ENCODE results near the gene PDZD4.
"Not testable (repeated sequence)": the region's sequence is repeated elsewhere in the genome, so short reads cannot be mapped to it uniquely, and the experiment has no call there.

The PDZD4 gene

GRCh38 chrX:153845195-153845594 is 14.9 kb upstream of the PDZD4 start:
- DNase-seq (ENCODE audit: low read depth in 1 of 2, low spot score in 1 of 2) = no peak

GRCh38 chrX:153844509-153845082 is 14.3 kb upstream of the PDZD4 start:
- DNase-seq (ENCODE audit: low read depth in 1 of 2, low spot score in 1 of 2) = no peak

GRCh38 chrX:153836921-153837320 is 6.6 kb upstream of the PDZD4 start:
- no peak for DNase-seq (ENCODE audit: low read depth in 1 of 2, low spot score in 1 of 2)

GRCh38 chrX:153832728-153833127 is 2.4 kb upstream of the PDZD4 start:
- DNase-seq (ENCODE audit: low read depth in 1 of 2, low spot score in 1 of 2) = no peak

- no peak for DNase-seq (ENCODE audit: low read depth in 1 of 2, low spot score in 1 of 2)
Observed at GRCh38 chrX:153831429-153832150, 1.2 kb upstream of the PDZD4 start.

- DNase-seq (ENCODE audit: low read depth in 1 of 2, low spot score in 1 of 2) = no peak
Observed at GRCh38 chrX:153830640-153831428, 490 bp upstream of the PDZD4 start.

- DNase-seq (ENCODE audit: low read depth in 1 of 2, low spot score in 1 of 2) = no peak
Observed at GRCh38 chrX:153829549-153829798, 870 bp downstream of the PDZD4 start.

GRCh38 chrX:153828723-153829548 is 1.4 kb downstream of the PDZD4 start:
- no peak for DNase-seq (ENCODE audit: low read depth in 1 of 2, low spot score in 1 of 2)

GRCh38 chrX:153828308-153828707 is 2.0 kb downstream of the PDZD4 start:
- no peak for DNase-seq (ENCODE audit: low read depth in 1 of 2, low spot score in 1 of 2)

GRCh38 chrX:153827903-153828302 is 2.4 kb downstream of the PDZD4 start:
- DNase-seq (ENCODE audit: low read depth in 1 of 2, low spot score in 1 of 2) = no peak

- no peak for DNase-seq (ENCODE audit: low read depth in 1 of 2, low spot score in 1 of 2)
Observed at GRCh38 chrX:153827016-153827415, 3.3 kb downstream of the PDZD4 start.

GRCh38 chrX:153825042-153825441 is 5.3 kb downstream of the PDZD4 start:
- DNase-seq (ENCODE audit: low read depth in 1 of 2, low spot score in 1 of 2) = no peak

GRCh38 chrX:153824348-153824747 is 6.0 kb downstream of the PDZD4 start:
- no peak for DNase-seq (ENCODE audit: low read depth in 1 of 2, low spot score in 1 of 2)

GRCh38 chrX:153821066-153821465 is 9.3 kb downstream of the PDZD4 start:
- no peak for DNase-seq (ENCODE audit: low read depth in 1 of 2, low spot score in 1 of 2)

GRCh38 chrX:153820601-153821000 is 9.7 kb downstream of the PDZD4 start:
- DNase-seq (ENCODE audit: low read depth in 1 of 2, low spot score in 1 of 2) = no peak

GRCh38 chrX:153819384-153820040 is 10.8 kb downstream of the PDZD4 start:
- no peak for DNase-seq (ENCODE audit: low read depth in 1 of 2, low spot score in 1 of 2)

- DNase-seq (ENCODE audit: low read depth in 1 of 2, low spot score in 1 of 2) = peak in 1 of 2 donors; percentile 22
Observed at GRCh38 chrX:153818571-153819383, 11.6 kb downstream of the PDZD4 start.

- not testable (repeated sequence) for DNase-seq (ENCODE audit: low read depth in 1 of 2, low spot score in 1 of 2)
Observed at GRCh38 chrX:153818064-153818463, 12.3 kb downstream of the PDZD4 start.

GRCh38 chrX:153816831-153817690 is 13.3 kb downstream of the PDZD4 start:
- DNase-seq (ENCODE audit: low read depth in 1 of 2, low spot score in 1 of 2) = no peak
